Measurements from ENCODE around the gene TTC33. TPM values are rescaled to one million over a fixed set of nuclear protein-coding genes. Genes with fewer than 3 reads are reported as not detected.

The TTC33 gene
- total RNA-seq, 4 donors from 2014 or later: 8.5 to 11.8 (median 9.6) TPM

- Histone ChIP-seq H3K9me3 (no peaks in the 10 kb centered on the region), H3K36me3 (no peaks in the 10 kb centered on the region), H3K27ac (no peak overlapping the region), H3K27me3 (no peaks in the 10 kb centered on the region), H3K4me1 (peaks cover 3% of the 10 kb centered on the region), H3K4me3 (no peak overlapping the region)
- DNase-seq (ENCODE audit: low spot score in 2 of 2): no peak
- 77% methylated on average over 3 of the region's 3 CpGs for WGBS
- TF ChIP-seq EP300 (IDR thresholded peaks at IDR 0.05) (no peak), POLR2A (IDR thresholded peaks at IDR 0.05) (no peak)
These were observed 140.7 kb downstream of the TTC33 start for GRCh38 chr5:40614923-40615585.

GRCh38 chr5:40614466-40614865 lies 141.3 kb downstream of the TTC33 start:
- H3K4me3 ChIP-seq: no peak overlapping the region
- DNase-seq (ENCODE audit: low spot score in 2 of 2): no peak
- H3K9me3 ChIP-seq: no peaks in the 10 kb centered on the region
- no peak overlapping the region for H3K27ac ChIP-seq
- TF ChIP-seq POLR2A (IDR thresholded peaks at IDR 0.05) (no peak), POLR2AphosphoS5 (IDR thresholded peaks at IDR 0.05) (no peak), EP300 (IDR thresholded peaks at IDR 0.05) (no peak)
- no peaks in the 10 kb centered on the region for H3K27me3 ChIP-seq
- H3K36me3 ChIP-seq: no peaks in the 10 kb centered on the region
- 86% methylated on average over 1 of the region's 1 CpG for WGBS
- peaks cover 3% of the 10 kb centered on the region for H3K4me1 ChIP-seq

- TF ChIP-seq CTCF (IDR thresholded peaks at IDR 0.05) (no peak), EP300 (IDR thresholded peaks at IDR 0.05) (no peak), POLR2AphosphoS5 (IDR thresholded peaks at IDR 0.05) (no peak), POLR2A (IDR thresholded peaks at IDR 0.05) (no peak)
- Histone ChIP-seq H3K27me3 (no peaks in the 10 kb centered on the region), H3K36me3 (no peaks in the 10 kb centered on the region), H3K27ac (no peak overlapping the region), H3K4me3 (no peak overlapping the region), H3K4me1 (no peaks in the 10 kb centered on the region), H3K9me3 (no peaks in the 10 kb centered on the region)
- 81% methylated on average over 3 of the region's 3 CpGs for WGBS
- DNase-seq (ENCODE audit: low spot score in 2 of 2): no peak
These were observed 148.6 kb downstream of the TTC33 start for GRCh38 chr5:40607202-40607601.

- no peak for DNase-seq (ENCODE audit: low spot score in 2 of 2)
- Histone ChIP-seq H3K9me3 (no peaks in the 10 kb centered on the region), H3K36me3 (no peaks in the 10 kb centered on the region), H3K4me3 (no peak overlapping the region), H3K27ac (no peak overlapping the region), H3K4me1 (no peaks in the 10 kb centered on the region), H3K27me3 (no peaks in the 10 kb centered on the region)
- 78% methylated on average over 11 of the region's 11 CpGs for WGBS
- no peak for TF ChIP-seq POLR2A (IDR thresholded peaks at IDR 0.05)
- TF ChIP-seq EP300 (IDR thresholded peaks at IDR 0.05): no peak
- no peak for TF ChIP-seq POLR2AphosphoS5 (IDR thresholded peaks at IDR 0.05)
- TF ChIP-seq CTCF (IDR thresholded peaks at IDR 0.05): no peak
These were observed 149.5 kb downstream of the TTC33 start for GRCh38 chr5:40606077-40606765.

- H3K27me3 ChIP-seq: no peaks in the 10 kb centered on the region
- H3K27ac ChIP-seq: no peak overlapping the region
- WGBS: 84% methylated on average over 4 of the region's 4 CpGs
- no peak overlapping the region for H3K4me3 ChIP-seq
- no peaks in the 10 kb centered on the region for H3K9me3 ChIP-seq
- no peaks in the 10 kb centered on the region for H3K4me1 ChIP-seq
- H3K36me3 ChIP-seq: no peaks in the 10 kb centered on the region
- TF ChIP-seq CTCF (IDR thresholded peaks at IDR 0.05) (no peak), POLR2AphosphoS5 (IDR thresholded peaks at IDR 0.05) (no peak), EP300 (IDR thresholded peaks at IDR 0.05) (no peak)
- no peak for DNase-seq (ENCODE audit: low spot score in 2 of 2)
These were observed 150.3 kb downstream of the TTC33 start for GRCh38 chr5:40605295-40605958.

- H3K27ac ChIP-seq: no peak overlapping the region
- no peak for DNase-seq (ENCODE audit: low spot score in 2 of 2)
- TF ChIP-seq EP300 (IDR thresholded peaks at IDR 0.05) (no peak), POLR2A (IDR thresholded peaks at IDR 0.05) (no peak), CTCF (IDR thresholded peaks at IDR 0.05) (no peak), POLR2AphosphoS5 (IDR thresholded peaks at IDR 0.05) (no peak)
- no peak overlapping the region for H3K4me3 ChIP-seq
- H3K27me3 ChIP-seq: no peaks in the 10 kb centered on the region
- no peaks in the 10 kb centered on the region for H3K36me3 ChIP-seq
- H3K9me3 ChIP-seq: no peaks in the 10 kb centered on the region
- H3K4me1 ChIP-seq: no peaks in the 10 kb centered on the region
- 93% methylated on average over 1 of the region's 1 CpG for WGBS
These were observed 152.4 kb downstream of the TTC33 start for GRCh38 chr5:40603378-40603777.

All from suprapubic skin (tissue), 4 donors.